GM21528 (cell line): ENCODE measurements around the gene OXCT2.
"Not testable (repeated sequence)": the region's sequence is repeated elsewhere in the genome, so short reads cannot be mapped to it uniquely, and the experiment has no call there.

Experiments
- ATAC-seq: cut with Tn5 transposase; IDR thresholded peaks from one replicate; pipeline ENCODE4 v1.9.1; 2021; ENCODE audit warnings: mild to moderate bottlenecking, moderate library complexity; ENCODE audit not compliant: unreplicated experiment, low FRiP score

OXCT2 gene

GRCh38 chr1:39771022-39771532 is at the start of gene OXCT2:
OXCT2 (minus strand) TSS chr1:39771348; CDS start chr1:39771255, 93 bp downstream.
- ATAC-seq = not testable (repeated sequence)

DNA sequence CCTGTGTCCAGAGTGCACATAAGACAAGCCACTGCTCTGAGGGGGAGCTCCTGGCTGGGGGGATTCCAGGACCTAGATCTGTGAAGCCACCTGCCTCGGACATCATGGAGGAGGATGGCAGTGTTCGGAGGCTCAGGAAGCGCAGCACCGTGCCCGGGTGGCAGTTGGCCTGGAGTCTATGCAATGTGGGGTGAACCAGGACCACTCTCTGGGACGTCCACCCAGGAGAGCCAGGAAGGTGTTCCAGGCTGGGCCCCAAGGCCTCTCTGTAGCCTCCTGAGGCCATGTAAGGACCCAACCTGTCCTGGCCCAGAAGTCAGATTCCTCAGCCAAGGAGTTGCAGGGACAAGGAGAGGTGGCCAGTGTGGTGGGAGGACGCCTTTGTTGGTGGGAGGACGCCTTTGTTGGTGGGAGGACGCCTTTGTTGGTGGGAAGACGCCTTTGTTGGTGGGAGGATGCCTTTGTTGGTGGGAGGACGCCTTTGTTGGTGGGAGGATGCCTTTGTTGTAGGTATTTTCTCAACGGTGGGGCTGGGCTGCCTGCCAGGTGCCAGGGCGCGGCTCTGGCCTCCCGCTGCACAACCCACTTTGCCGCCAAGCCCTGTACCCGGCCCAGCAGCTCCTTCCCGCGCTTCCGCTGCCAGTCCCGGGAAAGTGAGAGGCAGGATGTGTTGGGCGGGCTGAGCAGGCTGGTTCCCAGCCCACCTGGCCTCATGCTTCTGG is 48.1 kb upstream of the OXCT2 start:
- ATAC-seq = no peak

DNA sequence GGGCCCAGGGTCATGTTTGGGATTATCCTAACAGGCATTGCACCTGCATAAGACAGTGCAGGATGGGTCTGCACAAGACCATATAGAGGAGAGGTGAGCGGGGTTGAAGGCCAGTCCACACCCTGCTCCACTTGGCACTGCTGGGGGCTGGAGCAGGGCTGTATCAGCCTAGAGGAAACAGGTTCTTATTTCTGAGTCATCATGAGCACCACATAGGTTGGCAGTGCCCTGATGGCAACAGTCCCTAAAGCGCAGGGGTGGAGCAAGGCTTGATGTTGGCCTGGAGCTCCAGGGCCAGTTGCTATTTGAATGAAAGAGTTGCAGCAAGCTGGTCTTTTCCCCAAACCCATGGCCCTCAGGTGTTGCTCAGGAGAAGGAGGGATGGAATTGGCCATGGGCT is 47.3 kb upstream of the OXCT2 start:
- ATAC-seq = no peak

DNA sequence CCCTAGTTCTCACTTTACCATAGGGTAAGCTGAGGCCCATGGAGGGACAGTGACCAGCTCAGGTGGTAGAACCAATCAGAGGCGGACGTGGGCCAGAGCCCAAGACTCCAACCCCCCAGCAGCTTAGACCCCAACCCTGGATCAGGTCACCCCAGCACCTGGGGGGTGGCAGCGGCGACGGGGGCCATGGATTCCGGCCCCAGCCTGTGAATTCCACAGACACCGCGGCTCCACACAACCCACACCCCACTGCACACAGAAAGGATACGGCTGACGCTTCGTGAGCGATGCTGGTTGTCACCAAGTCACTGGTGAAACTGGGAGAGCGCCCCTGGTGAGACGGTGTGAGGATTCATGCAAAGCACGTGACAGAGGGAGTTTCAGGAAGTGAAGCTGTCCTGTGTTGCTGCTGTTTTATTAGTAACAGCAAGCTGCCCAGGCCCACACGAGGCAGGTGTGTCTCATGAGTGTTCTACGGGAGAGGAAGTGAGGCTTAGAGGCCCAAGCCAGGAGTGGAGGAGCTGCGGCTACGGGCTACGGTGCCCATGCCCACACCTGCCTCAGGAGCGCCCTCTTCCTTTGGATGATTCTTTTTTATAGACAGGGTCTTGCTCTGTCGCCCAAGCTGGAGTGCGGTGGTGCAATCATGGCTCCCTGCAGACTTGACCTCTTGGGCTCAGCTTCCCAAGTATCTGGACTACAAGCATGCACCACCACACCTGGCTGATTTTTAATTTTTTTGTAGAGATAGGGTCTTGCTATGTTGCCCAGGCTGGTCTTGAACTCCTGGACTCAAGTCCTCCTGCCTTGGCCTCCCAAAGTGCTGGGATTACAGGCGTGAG is 46.2 kb upstream of the OXCT2 start:
- peak; percentile 76 for ATAC-seq

- peak; percentile 51 for ATAC-seq
Observed at GRCh38 chr1:39816415-39817090, 45.4 kb upstream of the OXCT2 start.

DNA sequence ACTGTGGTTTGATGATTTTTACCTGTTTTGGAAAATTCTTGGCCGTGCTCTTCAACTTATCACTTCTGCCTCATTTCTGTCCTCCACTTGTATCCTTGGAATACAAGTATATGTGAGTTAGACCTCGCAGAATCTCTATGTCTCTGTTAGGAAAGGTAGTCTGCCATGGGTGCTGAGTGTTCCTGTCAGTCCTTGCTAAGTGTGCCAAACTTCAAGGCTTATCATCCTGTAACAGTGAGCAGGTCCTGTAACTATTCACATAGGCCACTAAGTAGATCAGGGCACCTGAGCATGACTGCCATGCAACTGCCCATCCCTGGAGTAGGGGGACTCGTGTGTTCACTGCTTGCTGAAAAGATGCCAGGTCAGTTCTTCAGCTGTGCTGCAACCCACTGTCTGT is 41.8 kb upstream of the OXCT2 start:
- ATAC-seq = no peak

GRCh38 chr1:39808784-39809517 is 37.8 kb upstream of the OXCT2 start:
- ATAC-seq = no peak

DNA sequence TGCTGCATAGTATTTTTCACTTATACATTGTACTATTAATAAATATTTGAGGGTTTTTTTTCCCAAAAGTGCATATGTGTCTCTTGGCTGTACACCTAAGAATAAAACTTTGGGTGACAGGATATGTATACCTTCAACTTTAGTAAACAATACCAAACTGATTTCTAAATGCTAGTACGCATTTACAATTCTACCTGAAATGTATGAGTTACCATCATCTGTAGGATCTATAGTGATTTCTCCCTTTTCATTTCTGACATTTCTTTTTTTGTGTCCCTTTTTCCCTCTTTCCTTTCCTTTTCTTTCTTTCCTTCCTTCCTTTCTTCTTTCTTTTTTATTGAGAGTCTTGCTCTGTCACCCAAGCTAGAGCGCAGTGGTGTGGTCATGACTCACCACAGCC is 34.2 kb upstream of the OXCT2 start:
- no peak for ATAC-seq

- no peak for ATAC-seq
Observed at GRCh38 chr1:39802496-39803260, 31.5 kb upstream of the OXCT2 start.

- ATAC-seq = no peak
Observed at GRCh38 chr1:39800471-39800835, 29.3 kb upstream of the OXCT2 start.

DNA sequence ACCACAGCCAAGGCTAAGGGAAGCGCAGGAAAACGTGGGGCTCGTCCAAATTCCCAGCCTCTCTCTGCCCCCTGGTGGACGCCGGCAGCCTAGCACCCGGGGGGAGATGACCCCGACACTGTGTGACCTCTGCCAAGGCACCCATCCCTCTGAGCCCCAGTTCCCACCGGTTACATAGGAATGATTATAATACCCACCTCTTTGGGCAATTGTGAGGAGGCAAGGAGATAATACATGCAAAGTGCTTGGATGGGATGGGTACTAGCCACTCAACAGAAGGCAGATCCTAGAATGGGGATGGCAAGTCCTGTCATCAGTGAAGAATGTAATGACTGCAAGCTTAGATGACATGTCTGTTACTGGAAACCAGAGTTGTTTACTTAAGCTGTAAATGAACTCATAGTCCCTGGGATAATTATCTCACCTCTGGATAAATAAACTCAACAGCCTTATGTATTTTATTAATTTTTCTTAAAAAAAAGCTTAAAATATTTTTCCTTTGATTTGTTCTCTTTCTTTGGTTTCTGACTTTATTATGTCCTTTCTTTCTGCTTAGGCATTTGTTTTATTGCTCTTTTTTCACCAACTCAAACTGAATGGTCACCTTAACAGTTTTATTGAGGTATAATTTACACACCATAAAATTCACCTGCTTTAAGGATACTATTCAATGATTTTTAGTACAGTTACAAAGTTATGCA is 28.8 kb upstream of the OXCT2 start:
- peak; percentile 64 for ATAC-seq

DNA sequence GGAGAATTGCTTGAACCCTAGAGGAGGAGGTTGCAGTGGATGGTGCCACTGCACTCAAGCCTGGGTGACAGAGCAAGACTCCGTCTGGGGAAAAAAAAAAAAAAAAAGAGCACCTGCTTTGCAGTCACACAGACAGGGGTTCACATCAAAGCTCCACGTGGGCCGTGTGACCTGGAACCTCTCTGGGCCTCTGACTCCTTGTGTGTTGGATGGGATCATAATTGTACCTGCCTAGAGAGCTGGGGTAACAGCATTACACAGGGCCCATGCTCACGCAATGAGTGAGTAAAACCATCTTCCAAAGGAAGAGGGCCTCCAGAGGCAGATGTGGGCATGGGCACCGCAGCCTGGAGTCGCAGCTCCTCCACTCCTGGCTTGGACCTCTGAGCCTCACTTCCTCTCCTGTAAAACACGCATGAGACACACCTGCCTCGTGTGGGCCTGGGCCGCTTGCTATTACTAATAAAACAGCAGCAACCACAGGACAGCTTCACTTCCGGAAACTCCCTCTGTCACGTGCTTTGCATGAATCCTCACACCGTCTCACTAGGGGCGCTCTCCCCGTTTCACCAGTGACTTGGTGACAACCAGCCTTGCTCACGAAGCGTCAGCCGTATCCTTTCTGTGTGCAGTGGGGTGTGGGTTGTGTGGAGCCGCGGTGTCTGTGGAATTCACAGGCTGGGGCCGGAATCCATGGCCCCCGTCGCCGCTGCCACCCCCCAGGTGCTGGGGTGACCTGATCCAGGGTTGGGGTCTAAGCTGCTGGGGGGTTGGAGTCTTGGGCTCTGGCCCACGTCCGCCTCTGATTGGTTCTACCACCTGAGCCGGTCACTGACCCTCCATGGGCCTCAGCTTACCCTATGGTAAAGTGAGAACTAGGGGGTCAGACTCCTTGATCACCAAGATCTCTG is 28.0 kb upstream of the OXCT2 start:
- ATAC-seq = peak; percentile 79

GRCh38 chr1:39795651-39796050 is 24.5 kb upstream of the OXCT2 start:
- no peak for ATAC-seq

DNA sequence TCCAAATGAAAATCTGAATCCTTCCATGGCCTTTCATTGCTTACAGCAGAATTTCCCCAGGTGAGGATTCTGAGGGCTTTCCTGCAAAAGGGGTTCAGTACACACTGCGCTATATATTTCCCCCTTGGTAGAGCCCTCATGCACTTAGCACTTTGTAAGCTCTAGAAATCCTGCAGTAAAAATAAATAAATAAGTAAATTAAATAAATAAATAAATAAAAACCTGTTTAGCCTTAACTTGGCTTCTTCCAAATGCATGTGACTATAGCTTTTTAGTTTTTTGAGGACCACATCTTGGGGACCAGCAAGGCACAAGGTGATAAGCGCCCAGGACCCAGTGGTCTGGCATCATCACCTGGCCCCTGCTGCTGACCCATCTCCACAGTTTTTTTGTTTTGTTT is 20.7 kb upstream of the OXCT2 start:
- ATAC-seq = no peak

DNA sequence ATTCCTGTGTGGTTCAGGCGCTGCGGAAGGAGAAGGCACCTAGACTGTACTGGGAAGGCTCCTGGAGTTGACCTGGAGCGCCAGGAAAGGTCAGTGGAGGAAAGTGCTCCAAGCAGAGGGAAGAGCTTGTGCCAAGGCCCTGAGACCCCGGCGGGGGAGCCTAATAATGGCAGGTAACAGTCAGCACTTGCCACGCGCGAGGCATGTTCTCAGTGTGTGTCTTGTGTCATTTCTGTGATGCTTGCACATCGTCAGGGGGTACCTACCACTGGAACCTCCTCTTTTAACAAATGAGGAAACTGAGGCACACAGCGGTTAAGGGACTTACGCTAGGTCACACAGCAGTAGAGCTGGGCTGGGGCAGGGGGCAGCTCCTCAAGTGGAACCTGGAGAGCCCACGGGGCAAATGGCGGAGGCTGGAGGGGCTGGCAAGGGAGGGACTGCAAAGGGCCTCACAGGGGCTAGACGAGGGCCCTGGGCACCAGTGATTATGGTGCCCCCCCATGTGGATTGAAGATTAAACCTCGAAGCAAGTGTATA is 18.5 kb upstream of the OXCT2 start:
- ATAC-seq = no peak

DNA sequence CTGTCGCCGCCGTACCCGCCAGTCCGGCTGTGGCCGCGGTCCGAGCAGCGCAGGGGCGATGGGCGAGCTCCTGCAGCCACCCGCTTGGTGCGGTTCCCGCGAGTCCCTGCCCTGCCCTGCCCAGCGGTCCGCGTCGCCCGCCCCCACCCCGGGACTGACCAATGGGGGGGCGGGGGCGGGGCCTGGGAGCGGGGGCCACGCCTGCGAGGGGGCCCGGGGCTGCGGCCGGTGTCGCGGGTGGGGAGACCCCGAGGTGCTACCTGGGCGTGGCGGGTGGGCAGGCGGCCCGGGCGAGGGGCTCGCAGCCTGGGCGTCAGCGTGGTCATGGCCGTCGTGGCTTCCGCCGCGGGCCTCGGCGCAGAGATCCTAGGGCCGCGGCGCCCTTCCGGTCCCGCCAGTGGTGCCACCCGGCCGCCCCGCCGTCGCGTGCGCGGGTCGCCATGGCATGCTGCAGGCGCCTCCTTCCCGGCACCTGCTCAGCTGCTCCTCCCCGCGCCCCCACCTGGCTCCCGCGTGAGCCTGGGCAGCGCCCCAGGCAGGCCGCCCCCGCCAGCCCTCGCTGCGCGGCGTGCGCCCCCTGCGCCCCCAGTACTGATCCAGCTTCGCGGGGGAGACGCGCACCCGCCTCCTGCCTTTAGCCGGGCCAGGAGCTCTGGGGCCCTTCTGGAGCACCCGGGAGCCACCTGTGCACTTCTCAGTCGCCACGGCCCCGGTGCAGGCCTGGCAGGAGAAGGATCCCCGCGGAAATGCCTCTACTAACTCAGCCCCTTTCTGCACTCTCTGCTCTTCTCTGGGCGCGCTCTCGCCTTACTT is 17.8 kb upstream of the OXCT2 start, which contains the start of gene BMP8B:
Gene BMP8B (minus strand): TSS at position 108 of the 813 bp plus-strand sequence. CDS start 380 bp downstream, outside the sequence.
- no peak for ATAC-seq

DNA sequence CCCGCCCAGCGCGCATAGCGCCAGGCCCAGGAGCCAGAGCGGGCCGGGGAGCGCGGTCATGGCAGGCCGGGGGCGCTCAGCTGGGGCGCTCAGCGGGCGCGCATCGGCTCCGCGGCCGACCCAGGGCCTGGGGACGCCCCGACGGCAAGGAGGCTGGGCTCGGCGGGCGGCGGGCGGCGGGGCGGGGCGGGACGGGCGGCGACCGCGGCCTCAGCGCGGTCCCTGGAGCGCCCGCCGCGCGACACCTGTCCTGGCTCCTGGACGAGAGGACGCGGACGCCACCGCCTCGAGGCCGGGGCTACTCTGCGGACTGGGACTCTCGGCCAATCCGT is 17.2 kb upstream of the OXCT2 start:
- ATAC-seq = no peak
